NCI-H526 (cell line): Measurements from ENCODE around the gene SLC9A4.
"Not testable (repeated sequence)": the region's sequence is repeated elsewhere in the genome, so short reads cannot be mapped to it uniquely, and the experiment has no call there.

Experiments used
- DNase-seq, 2 experiments: peaks; one replicate each; lab custom pipeline; 2025; lab: John Stamatoyannopoulos, UW

Gene SLC9A4

GRCh38 chr2:102549027-102549426 lies 76.0 kb downstream of the SLC9A4 start:
- no peak for DNase-seq

GRCh38 chr2:102550151-102550550 lies 77.1 kb downstream of the SLC9A4 start:
- DNase-seq = no peak

GRCh38 chr2:102551329-102552096 lies 78.5 kb downstream of the SLC9A4 start:
- DNase-seq = no peak

- DNase-seq = no peak
Observed at GRCh38 chr2:102553601-102554000, 80.6 kb downstream of the SLC9A4 start.

- no peak for DNase-seq
Observed at GRCh38 chr2:102558463-102558862, 85.4 kb downstream of the SLC9A4 start.

GRCh38 chr2:102562542-102562941 lies 89.5 kb downstream of the SLC9A4 start:
- not testable (repeated sequence) for DNase-seq

GRCh38 chr2:102575888-102576287 lies 102.9 kb downstream of the SLC9A4 start:
- no peak for DNase-seq

- no peak for DNase-seq
Observed at GRCh38 chr2:102578376-102578775, 105.3 kb downstream of the SLC9A4 start.

GRCh38 chr2:102581911-102582310 lies 108.9 kb downstream of the SLC9A4 start:
- DNase-seq = no peak

- DNase-seq = no peak
Observed at GRCh38 chr2:102582845-102583244, 109.8 kb downstream of the SLC9A4 start.
